H1 (cell line): ENCODE measurements around the gene FAM177A1. TPM values are rescaled to one million over a fixed set of nuclear protein-coding genes. Genes with fewer than 3 reads are reported as not detected.

Experiments used
- CTCF ChIA-PET: fragments of 300-600 bp; sonication (Branson Sonifier 250); formaldehyde crosslinking; loops from one replicate; lab custom pipeline; 2021; ENCODE audit not compliant: partially characterized antibody; lab: Charles Lee
- POLR2A ChIA-PET: fragments of 300-600 bp; sonication (Branson Sonifier 250); formaldehyde crosslinking; loops from one replicate; lab custom pipeline; 2021; ENCODE audit warnings: inconsistent platforms; ENCODE audit not compliant: partially characterized antibody; lab: Charles Lee
- DNase-seq, 2 experiments: peaks; one replicate each; pipeline versions ENCODE4 v3.0.0 to v3.0.0-alpha.2; 2010 to 2022; ENCODE audit warnings: low spot score in 2 of 2, low read depth in 1 of 2, mixed read lengths in 1 of 2
- FAIRE-seq: peaks from 2 replicates; lab custom pipeline; 2011; peaks lifted over from hg19 to GRCh38; lab: Jason Lieb, UNC
- H2AFZ ChIP-seq: 2 replicates; pipeline ENCODE4 v1.8.1; 2012; ENCODE audit warnings: low read length, inconsistent platforms
- H2AK5ac ChIP-seq: 2 replicates; pipeline ENCODE4 v1.6.1; 2013; ENCODE audit warnings: low read depth, low read length
- H2BK120ac ChIP-seq: replicated peaks from 2 replicates; pipeline ENCODE3; 2013; ENCODE audit warnings: low read depth, low read length, inconsistent platforms
- H2BK12ac ChIP-seq: 2 replicates; pipeline ENCODE4 v1.6.1; 2013; ENCODE audit warnings: low read depth, low read length
- H2BK15ac ChIP-seq: 2 replicates; pipeline ENCODE4 v1.6.1; 2013; ENCODE audit warnings: low read length
- H2BK20ac ChIP-seq: 2 replicates; pipeline ENCODE4 v1.6.1; 2013; ENCODE audit warnings: low read length
- H2BK5ac ChIP-seq: 2 replicates; pipeline ENCODE4 v1.6.1; 2013; ENCODE audit warnings: low read depth, low read length
- H3K14ac ChIP-seq: 2 replicates; pipeline ENCODE4 v1.6.1; 2013; ENCODE audit warnings: inconsistent platforms; ENCODE audit not compliant: insufficient read length
- H3K18ac ChIP-seq: 2 replicates; pipeline ENCODE4 v1.6.1; 2013; ENCODE audit warnings: low read length; ENCODE audit errors: extremely low read depth
- H3K23ac ChIP-seq: 2 replicates; pipeline ENCODE4 v1.6.1; 2013; ENCODE audit warnings: inconsistent platforms; ENCODE audit not compliant: insufficient read length
- H3K23me2 ChIP-seq: 2 replicates; pipeline ENCODE4 v1.6.1; 2013; ENCODE audit warnings: low read depth, low read length
- H3K27ac ChIP-seq: 2 replicates; pipeline ENCODE4 v1.6.1; 2011; ENCODE audit warnings: low read depth, low read length, inconsistent platforms
- H3K27me3 ChIP-seq, 4 experiments: replicated peaks in 1 of 4; 1 replicate in 1 of 4; 2 replicates in 3 of 4; pipeline versions ENCODE4 v1.6.1 to v1.8.1; 2011 to 2013; ENCODE audit warnings: low read length in 3 of 4, mild to moderate bottlenecking in 3 of 4, inconsistent platforms in 2 of 4, mixed read lengths in 2 of 4, moderate library complexity in 1 of 4; ENCODE audit not compliant: control insufficient read depth in 3 of 4, insufficient read depth in 3 of 4; ENCODE audit errors: extremely low read depth in 1 of 4
- H3K36me3 ChIP-seq, 4 experiments: 2 replicates each; pipeline versions ENCODE4 v1.6.1 to v1.8.1; 2011 to 2013; ENCODE audit warnings: mild to moderate bottlenecking in 4 of 4, low read length in 3 of 4, moderate library complexity in 2 of 4, control low read depth in 1 of 4, inconsistent platforms in 1 of 4; ENCODE audit not compliant: insufficient read depth in 4 of 4, control insufficient read depth in 2 of 4
- H3K4ac ChIP-seq: replicated peaks from 2 replicates; pipeline ENCODE3; 2013; ENCODE audit warnings: low read length, low read depth, mixed read lengths, inconsistent platforms; ENCODE audit not compliant: insufficient read length
- H3K4me1 ChIP-seq, 4 experiments: replicated peaks in 1 of 4; 1 replicate in 1 of 4; 2 replicates in 3 of 4; pipeline versions ENCODE4 v1.6.1 to v1.8.1; 2011 to 2013; ENCODE audit warnings: low read length in 3 of 4, inconsistent platforms in 2 of 4, mixed read lengths in 1 of 4; ENCODE audit not compliant: insufficient read depth in 4 of 4, control insufficient read depth in 3 of 4
- H3K4me2 ChIP-seq, 2 experiments: 2 replicates each; pipeline versions ENCODE4 v1.6.1 to v1.8.1; 2011 to 2013; ENCODE audit warnings: low read depth in 2 of 2, low read length in 2 of 2, control low read depth in 1 of 2, inconsistent platforms in 1 of 2, mild to moderate bottlenecking in 1 of 2; ENCODE audit not compliant: insufficient read depth in 1 of 2
- H3K4me3 ChIP-seq, 4 experiments: fragments of 200-600, 300-600 bp in 1 of 4; sonication (generic), shearing (Covaris generic), sonication (Bioruptor Twin) in 1 of 4; 2 replicates each; pipeline versions ENCODE4 v1.5.1 to v1.8.1; 2011 to 2016; ENCODE audit warnings: low read length in 4 of 4, low read depth in 3 of 4, control low read depth in 2 of 4, inconsistent platforms in 2 of 4, mild to moderate bottlenecking in 2 of 4, mixed read lengths in 1 of 4, moderate library complexity in 1 of 4; ENCODE audit not compliant: insufficient read depth in 2 of 4; ENCODE audit errors: extremely low read depth in 1 of 4
- H3K56ac ChIP-seq: replicated peaks from 2 replicates; pipeline ENCODE3; 2013; ENCODE audit warnings: low read depth, mild to moderate bottlenecking, mixed read lengths, low read length, inconsistent platforms; ENCODE audit not compliant: insufficient read length
- H3K79me1 ChIP-seq: 2 replicates; pipeline ENCODE4 v1.6.1; 2013; ENCODE audit warnings: low read depth, low read length, control low read depth
- H3K79me2 ChIP-seq, 2 experiments: 2 replicates each; pipeline versions ENCODE4 v1.6.1 to v1.8.1; 2012 to 2013; ENCODE audit warnings: low read length in 2 of 2, mild to moderate bottlenecking in 2 of 2, inconsistent platforms in 1 of 2; ENCODE audit not compliant: insufficient read depth in 2 of 2, control insufficient read depth in 1 of 2
- H3K9ac ChIP-seq, 4 experiments: replicated peaks in 1 of 4; 1 replicate in 1 of 4; 2 replicates in 3 of 4; pipeline versions ENCODE4 v1.6.1 to v1.8.1; 2011 to 2013; ENCODE audit warnings: low read depth in 3 of 4, low read length in 3 of 4, control low read depth in 2 of 4, mild to moderate bottlenecking in 2 of 4, moderate library complexity in 2 of 4, inconsistent platforms in 1 of 4; ENCODE audit errors: extremely low read depth in 1 of 4
- H3K9me3 ChIP-seq, 2 experiments: 2 replicates each; pipeline versions ENCODE4 v1.6.1 to v1.8.1; 2012 to 2013; ENCODE audit warnings: mild to moderate bottlenecking in 2 of 2, moderate library complexity in 2 of 2, control low read depth in 1 of 2, inconsistent platforms in 1 of 2, low read depth in 1 of 2, low read length in 1 of 2, mixed read lengths in 1 of 2; ENCODE audit not compliant: insufficient read depth in 2 of 2
- H4K20me1 ChIP-seq, 2 experiments: replicated peaks in 1 of 2; 2 replicates each; pipeline versions ENCODE3 to v1.8.1; 2011 to 2013; ENCODE audit warnings: inconsistent platforms in 2 of 2, low read length in 2 of 2, mild to moderate bottlenecking in 1 of 2; ENCODE audit not compliant: insufficient read depth in 2 of 2, control insufficient read depth in 1 of 2
- H4K5ac ChIP-seq: 2 replicates; pipeline ENCODE4 v1.6.1; 2013; ENCODE audit warnings: low read length, low read depth, mixed read lengths, inconsistent platforms; ENCODE audit not compliant: insufficient read length
- H4K8ac ChIP-seq: 2 replicates; pipeline ENCODE4 v1.8.0; 2013; ENCODE audit warnings: mild to moderate bottlenecking, moderate library complexity, low read length, inconsistent platforms; ENCODE audit not compliant: insufficient read depth; ENCODE audit errors: extremely low read depth
- H4K91ac ChIP-seq: replicated peaks from 2 replicates; pipeline ENCODE3; 2013; ENCODE audit warnings: low read length, mixed read lengths, inconsistent platforms; ENCODE audit not compliant: insufficient read length
- WGBS, 2 experiments: shearing (Covaris generic) in 1 of 2; methylation state at CpG; one replicate each; pipeline versions ENCODE4 v1.1.6 to v1.1.7; 2013 to 2015; ENCODE audit warnings: low lambda C conversion rate in 2 of 2, mixed read lengths in 2 of 2, inconsistent platforms in 1 of 2, low coverage in 1 of 2, missing lambda C conversion rate in 1 of 2; ENCODE audit not compliant: insufficient replicate concordance in 2 of 2, insufficient coverage in 1 of 2, insufficient read length in 1 of 2; ENCODE audit errors: extremely low coverage in 1 of 2, missing lambda C conversion rate in 1 of 2; 5-methylcytosine and 5-hydroxymethylcytosine counted together
- polyA plus RNA-seq, 7 experiments: library from polyadenylated mRNA; depleted of rRNA in 3 of 7; stranded (reverse) in 5 of 7; unstranded in 2 of 7; fragments of >200 nt in 5 of 7; fragments of 200-250 nt in 2 of 7; gene quantifications; 1 replicate in 5 of 7; 2 replicates in 1 of 7; 4 replicates in 1 of 7; pipeline versions ENCODE4 v1.2.1 to v1.2.3, GENCODE V29; 2011 to 2013; ENCODE audit warnings: missing spikeins in 2 of 7, mixed read lengths in 2 of 7
- total RNA-seq: library from RNA; stranded (reverse); fragmentation: NEBNext Ultra II Directional; extraction: Animal tissue kit (Norgen Biotek cat#: 25700); gene quantifications from 2 replicates; pipeline ENCODE4 v1.2.1, GENCODE V29; 2021

FAM177A1 gene
- total and polyA plus RNA-seq, 2 of the 8 experiments (the other 6 are each of a cell fraction or from before 2014, with no cell fraction given): 11.3 to 34.0 TPM

DNA sequence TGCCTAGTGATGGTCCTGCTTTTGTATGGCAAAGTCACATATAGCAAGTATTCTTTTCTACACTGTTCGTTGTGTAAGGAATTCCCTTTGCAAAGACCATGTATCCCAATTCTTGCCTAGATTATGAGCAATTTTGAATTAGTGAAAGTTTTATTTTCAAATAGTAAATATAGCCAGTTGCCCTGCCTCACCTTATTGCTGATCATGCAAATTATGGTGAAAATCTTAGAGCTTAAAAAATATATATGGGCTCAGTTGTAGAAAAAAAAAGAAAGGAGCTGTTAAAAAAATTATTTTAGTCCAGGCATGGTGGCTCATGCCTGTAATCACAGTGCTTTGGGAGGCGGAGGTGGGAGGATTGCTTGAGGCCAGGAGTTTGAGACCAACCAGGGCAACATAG is 44.5 kb upstream of the FAM177A1 start:
- Histone ChIP-seq H3K27ac (no peak overlapping the region), H4K5ac (no peak overlapping the region), H2BK20ac (no peak overlapping the region), H4K91ac (no peak overlapping the region), H4K8ac (no peak overlapping the region), H2AK5ac (no peak overlapping the region), H4K20me1 (peaks cover 0 to 3% of the 10 kb centered on the region in 2 experiments), H2BK120ac (no peak overlapping the region), H3K79me2 (no peaks in the 10 kb centered on the region), H3K4me1 (no peaks in the 10 kb centered on the region), H3K36me3 (peaks cover 2 to 11% (median 5%) of the 10 kb centered on the region in 4 experiments; a peak in 6 of 8 replicates), H3K14ac (no peak overlapping the region), H3K4ac (no peak overlapping the region), H3K4me2 (no peak overlapping the region), H3K56ac (no peak overlapping the region), H2BK12ac (no peak overlapping the region), H2BK15ac (no peak overlapping the region), H2AFZ (no peak overlapping the region), H3K18ac (no peak overlapping the region), H3K27me3 (no peaks in the 10 kb centered on the region), H3K9me3 (no peaks in the 10 kb centered on the region), H3K23me2 (no peaks in the 10 kb centered on the region), H2BK5ac (no peak overlapping the region), H3K23ac (no peak overlapping the region), H3K9ac (no peak overlapping the region), H3K4me3 (no peak overlapping the region), H3K79me1 (no peaks in the 10 kb centered on the region; the same call in 1 of the 2 replicates)
- WGBS, 2 experiments: 94% methylated on average over 2 of the region's 2 CpGs; no CpG with 5 or more reads in 1 of the 2 experiments
- ChIA-PET CTCF (interaction anchor here (1.2 kb wide), 1 partner anchor 12 kb away, joined by 5 read pairs; no protein-coding TSS in a partner anchor), POLR2A (no interaction called here)
- DNase-seq: no peak
- FAIRE-seq: no peak
